OCI-LY3 (cell line): ENCODE data around the gene LRCH1.

Experiments
- H2AFZ ChIP-seq: fragments of 200-600, 300-600 bp; shearing (Covaris generic); 2 replicates; pipeline ENCODE4 v1.6.0; 2014; ENCODE audit warnings: antibody characterized with exemption, low read depth, low read length
- H3K27ac ChIP-seq: fragments of 200-600, 300-600 bp; sonication (generic); 2 replicates; pipeline ENCODE4 v1.5.1; 2014; ENCODE audit warnings: mild to moderate bottlenecking, low read length, moderate library complexity, mixed read lengths
- H3K27me3 ChIP-seq: fragments of 200-600, 300-600 bp; sonication (generic); 2 replicates; pipeline ENCODE4 v1.6.1; 2014; ENCODE audit warnings: low read depth, low read length, mixed read lengths
- H3K36me3 ChIP-seq: fragments of 200-600, 300-600 bp; sonication (generic); replicated peaks from 2 replicates; pipeline ENCODE3; 2014; ENCODE audit warnings: low read depth, low read length, mixed read lengths
- H3K4me1 ChIP-seq: fragments of 300-600, 200-600 bp; sonication (generic); 2 replicates; pipeline ENCODE4 v1.6.1; 2014; ENCODE audit warnings: low read length, mixed read lengths
- H3K4me2 ChIP-seq: fragments of 200-600, 300-600 bp; sonication (generic); 2 replicates; pipeline ENCODE4 v1.6.1; 2014; ENCODE audit warnings: low read length, mixed read lengths
- H3K4me3 ChIP-seq: fragments of 300-600, 200-600 bp; sonication (generic); 2 replicates; pipeline ENCODE4 v1.5.1; 2014; ENCODE audit warnings: antibody characterized with exemption, mild to moderate bottlenecking, low read length, moderate library complexity
- H3K79me2 ChIP-seq: fragments of 300-600, 200-600 bp; shearing (Covaris generic); 2 replicates; pipeline ENCODE4 v1.6.1; 2014; ENCODE audit warnings: mild to moderate bottlenecking, low read length, mixed read lengths
- H3K9ac ChIP-seq: fragments of 300-600, 200-600 bp; shearing (Covaris generic); 2 replicates; pipeline ENCODE4 v1.6.0; 2014; ENCODE audit warnings: mild to moderate bottlenecking, low read length, moderate library complexity
- H3K9me3 ChIP-seq: fragments of 200-600, 300-600 bp; shearing (Covaris generic); 2 replicates; pipeline ENCODE4 v1.6.1; 2014; ENCODE audit warnings: low read length, mixed read lengths; ENCODE audit not compliant: insufficient read depth
- H4K20me1 ChIP-seq: fragments of 200-600, 300-600 bp; sonication (generic); 2 replicates; pipeline ENCODE4 v1.6.1; 2016; ENCODE audit warnings: low read length, mixed read lengths; ENCODE audit not compliant: insufficient read depth
- EZH2phosphoT487 ChIP-seq: fragments of 200-600 bp; shearing (Covaris generic); IDR thresholded peaks from 2 replicates; pipeline ENCODE4 v1.6.1; 2018; ENCODE audit warnings: antibody characterized with exemption, mixed run types, low read depth
- TF ChIP-seq, protein P1 (sequence below): fragments of 200-600, 300-600 bp; sonication (generic); IDR thresholded peaks from 2 replicates; pipeline ENCODE4 v1.5.1; 2014; ENCODE audit warnings: antibody characterized with exemption, low read length, low read depth

The LRCH1 gene

GRCh38 chr13:46668302-46668720 lies 115.3 kb downstream of the LRCH1 start:
- H3K4me1 ChIP-seq: peaks cover 70% of the 10 kb centered on the region
- H3K4me2 ChIP-seq: peak overlapping the region; percentile 76
- no peaks in the 10 kb centered on the region for H4K20me1 ChIP-seq
- H2AFZ ChIP-seq: 0 out of 2 replicates have a peak overlapping the region, but pooled peaks have one; percentile 6
- H3K27ac ChIP-seq: peak overlapping the region; percentile 82
- H3K9me3 ChIP-seq: no peaks in the 10 kb centered on the region
- peaks cover 86% of the 10 kb centered on the region for H3K79me2 ChIP-seq
- peak overlapping the region; percentile 49 for H3K9ac ChIP-seq
- TF ChIP-seq, protein P1, sequence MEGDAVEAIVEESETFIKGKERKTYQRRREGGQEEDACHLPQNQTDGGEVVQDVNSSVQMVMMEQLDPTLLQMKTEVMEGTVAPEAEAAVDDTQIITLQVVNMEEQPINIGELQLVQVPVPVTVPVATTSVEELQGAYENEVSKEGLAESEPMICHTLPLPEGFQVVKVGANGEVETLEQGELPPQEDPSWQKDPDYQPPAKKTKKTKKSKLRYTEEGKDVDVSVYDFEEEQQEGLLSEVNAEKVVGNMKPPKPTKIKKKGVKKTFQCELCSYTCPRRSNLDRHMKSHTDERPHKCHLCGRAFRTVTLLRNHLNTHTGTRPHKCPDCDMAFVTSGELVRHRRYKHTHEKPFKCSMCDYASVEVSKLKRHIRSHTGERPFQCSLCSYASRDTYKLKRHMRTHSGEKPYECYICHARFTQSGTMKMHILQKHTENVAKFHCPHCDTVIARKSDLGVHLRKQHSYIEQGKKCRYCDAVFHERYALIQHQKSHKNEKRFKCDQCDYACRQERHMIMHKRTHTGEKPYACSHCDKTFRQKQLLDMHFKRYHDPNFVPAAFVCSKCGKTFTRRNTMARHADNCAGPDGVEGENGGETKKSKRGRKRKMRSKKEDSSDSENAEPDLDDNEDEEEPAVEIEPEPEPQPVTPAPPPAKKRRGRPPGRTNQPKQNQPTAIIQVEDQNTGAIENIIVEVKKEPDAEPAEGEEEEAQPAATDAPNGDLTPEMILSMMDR: no peak
- TF ChIP-seq EZH2phosphoT487: no peak
- no peaks in the 10 kb centered on the region for H3K27me3 ChIP-seq
- peaks cover 11% of the 10 kb centered on the region for H3K36me3 ChIP-seq
- H3K4me3 ChIP-seq: peak overlapping the region; percentile 69

- Histone ChIP-seq H3K4me3 (no peak overlapping the region), H3K4me2 (peak overlapping the region; percentile 5), H3K4me1 (peaks cover 62% of the 10 kb centered on the region), H3K9ac (no peak overlapping the region), H3K9me3 (no peaks in the 10 kb centered on the region), H3K36me3 (peaks cover 11% of the 10 kb centered on the region), H3K79me2 (peaks cover 79% of the 10 kb centered on the region), H3K27ac (no peak overlapping the region), H4K20me1 (no peaks in the 10 kb centered on the region), H2AFZ (no peak overlapping the region), H3K27me3 (no peaks in the 10 kb centered on the region)
- no peak for TF ChIP-seq EZH2phosphoT487
- TF ChIP-seq, protein P1: no peak
Measured at GRCh38 chr13:46668931-46669525, 116.1 kb downstream of the LRCH1 start.

- no peak overlapping the region for H3K4me3 ChIP-seq
- no peak overlapping the region for H3K27ac ChIP-seq
- TF ChIP-seq EZH2phosphoT487: no peak
- TF ChIP-seq, protein P1: no peak
- no peak overlapping the region for H3K4me2 ChIP-seq
- H2AFZ ChIP-seq: no peak overlapping the region
- no peaks in the 10 kb centered on the region for H3K27me3 ChIP-seq
- no peaks in the 10 kb centered on the region for H4K20me1 ChIP-seq
- H3K9ac ChIP-seq: no peak overlapping the region
- peaks cover 15% of the 10 kb centered on the region for H3K36me3 ChIP-seq
- peaks cover 43% of the 10 kb centered on the region for H3K4me1 ChIP-seq
- no peaks in the 10 kb centered on the region for H3K9me3 ChIP-seq
- H3K79me2 ChIP-seq: peaks cover 73% of the 10 kb centered on the region
Measured at GRCh38 chr13:46672338-46673090, 119.5 kb downstream of the LRCH1 start.

DNA sequence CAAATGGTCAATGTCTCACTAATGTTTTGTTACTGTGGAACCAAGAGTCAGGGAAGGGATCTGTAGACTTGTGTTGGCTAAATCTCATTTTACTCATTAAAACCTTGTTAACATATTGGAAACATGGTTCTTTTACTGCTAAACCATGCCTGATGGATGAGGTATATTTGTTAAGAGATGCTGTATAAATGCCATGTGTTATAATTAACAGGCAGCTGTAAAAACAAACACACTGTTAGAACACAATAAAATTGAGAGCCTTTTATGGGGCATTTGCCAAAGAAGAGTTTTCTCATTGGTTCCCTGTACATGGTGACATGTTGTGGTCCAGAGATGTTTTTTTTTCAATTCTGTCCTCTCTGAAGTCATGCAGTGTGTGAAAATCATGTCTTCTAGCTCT lies 122.0 kb downstream of the LRCH1 start:
- no peak overlapping the region for H3K4me2 ChIP-seq
- no peaks in the 10 kb centered on the region for H3K9me3 ChIP-seq
- H2AFZ ChIP-seq: no peak overlapping the region
- H3K79me2 ChIP-seq: peaks cover 77% of the 10 kb centered on the region
- peaks cover 15% of the 10 kb centered on the region for H3K36me3 ChIP-seq
- TF ChIP-seq, protein P1: no peak
- no peak for TF ChIP-seq EZH2phosphoT487
- no peak overlapping the region for H3K4me3 ChIP-seq
- no peak overlapping the region for H3K27ac ChIP-seq
- peaks cover 48% of the 10 kb centered on the region for H3K4me1 ChIP-seq
- H3K27me3 ChIP-seq: no peaks in the 10 kb centered on the region
- no peaks in the 10 kb centered on the region for H4K20me1 ChIP-seq
- no peak overlapping the region for H3K9ac ChIP-seq
